ENCODE measurements around the gene ZNF790. TPM values are rescaled to one million over a fixed set of nuclear protein-coding genes. Genes with fewer than 3 reads are reported as not detected.

Gene ZNF790
- total and polyA plus RNA-seq, 2 of the 13 experiments (the other 11 are each of a cell fraction or from before 2014, with no cell fraction given) = 1.3 to 5.3 TPM

DNA sequence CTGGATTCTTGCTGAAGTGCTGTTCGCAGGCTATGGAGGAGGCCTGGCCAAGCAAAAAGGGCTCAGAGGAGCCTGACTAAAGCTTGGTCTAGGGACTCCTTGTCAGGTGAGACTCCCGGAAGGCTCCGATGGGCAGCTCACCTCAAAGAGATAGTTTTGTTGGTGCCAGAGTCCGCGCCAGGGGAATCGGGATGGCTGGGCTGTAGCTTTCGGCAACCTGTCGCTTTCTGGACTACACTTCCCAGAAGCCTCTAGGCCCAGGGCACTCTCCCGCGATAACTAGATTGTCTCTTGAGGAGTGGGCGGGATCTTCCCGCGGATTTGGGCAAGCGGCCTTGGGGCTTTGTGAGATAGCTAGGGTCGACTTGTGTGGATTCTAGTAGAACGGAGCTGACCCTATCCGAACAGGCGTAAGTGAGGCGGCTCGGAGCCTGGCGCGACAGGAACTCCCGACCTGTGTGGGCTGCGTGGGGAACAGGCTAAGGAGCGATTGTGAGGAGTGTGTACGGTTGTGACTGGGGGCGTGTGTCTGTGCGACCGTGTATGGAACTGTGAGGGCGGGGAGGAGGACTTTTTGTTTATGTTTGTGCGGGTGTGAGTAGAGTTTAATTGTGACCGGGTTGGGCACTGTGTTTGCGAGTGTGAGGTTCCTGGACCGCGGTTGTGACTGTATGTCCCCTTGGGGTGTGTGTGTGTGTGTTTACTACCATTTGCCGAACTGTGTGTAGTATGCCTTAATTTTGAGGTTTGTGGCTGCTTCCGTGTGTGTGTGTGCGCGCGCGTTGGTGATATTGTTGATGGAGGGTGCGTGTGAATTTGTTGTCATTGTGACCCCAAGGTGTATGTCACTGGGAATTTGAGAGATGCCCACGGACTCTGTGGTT is 12.6 kb upstream of the ZNF790 start, which contains the start of gene ZNF345 (continued):
- peak; percentile 35; the same call in 1 of the 2 replicates for TF ChIP-seq FOXJ3 (CRISPR knock-in tag; IDR thresholded peaks at IDR 0.05; ENCODE audit: borderline replicate concordance)
- no peak for TF ChIP-seq RFXANK (CRISPR knock-in tag; IDR thresholded peaks at IDR 0.05)
- TF ChIP-seq U2AF1 (optimal IDR thresholded peaks at IDR 0.05; ENCODE audit: low read depth, low read length) = no peak
- peak; percentile 27; the same call in 1 of the 2 replicates for TF ChIP-seq RFXAP (CRISPR knock-in tag; IDR thresholded peaks at IDR 0.05; ENCODE audit: borderline replicate concordance)
- TF ChIP-seq ATF2 (CRISPR knock-in tag; IDR thresholded peaks at IDR 0.05) = no peak
- no peak for TF ChIP-seq ZNF782 (CRISPR knock-in tag; IDR thresholded peaks at IDR 0.05; ENCODE audit: borderline replicate concordance)
- no peak for TF ChIP-seq KDM3A (CRISPR knock-in tag; IDR thresholded peaks at IDR 0.05; ENCODE audit: low read depth)
- TF ChIP-seq ZNF329 (CRISPR knock-in tag; IDR thresholded peaks at IDR 0.05; ENCODE audit: low read depth) = no peak
- TF ChIP-seq CC2D1A (CRISPR knock-in tag; IDR thresholded peaks at IDR 0.05) = no peak
- no peak for TF ChIP-seq ARNTL (CRISPR knock-in tag; IDR thresholded peaks at IDR 0.05)
- TF ChIP-seq SETDB1 (CRISPR knock-in tag; IDR thresholded peaks at IDR 0.05; ENCODE audit: borderline replicate concordance) = no peak
- TF ChIP-seq HOMEZ (CRISPR knock-in tag; IDR thresholded peaks at IDR 0.05; ENCODE audit: low read depth) = no peak
- no peak for TF ChIP-seq ZFP36L1 (CRISPR knock-in tag; IDR thresholded peaks at IDR 0.05)
- peak; percentile 39; the same call in 1 of the 2 replicates for TF ChIP-seq MEIS2 (CRISPR knock-in tag; IDR thresholded peaks at IDR 0.05)
- TF ChIP-seq PHF21A (CRISPR knock-in tag; IDR thresholded peaks at IDR 0.05) = no peak
- 0 out of 2 replicates have a peak, but pooled peaks have one; percentile 52 for TF ChIP-seq PAWR (CRISPR knock-in tag; IDR thresholded peaks at IDR 0.05; ENCODE audit: borderline replicate concordance)
- TF ChIP-seq, protein P1, sequence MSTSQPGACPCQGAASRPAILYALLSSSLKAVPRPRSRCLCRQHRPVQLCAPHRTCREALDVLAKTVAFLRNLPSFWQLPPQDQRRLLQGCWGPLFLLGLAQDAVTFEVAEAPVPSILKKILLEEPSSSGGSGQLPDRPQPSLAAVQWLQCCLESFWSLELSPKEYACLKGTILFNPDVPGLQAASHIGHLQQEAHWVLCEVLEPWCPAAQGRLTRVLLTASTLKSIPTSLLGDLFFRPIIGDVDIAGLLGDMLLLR (CRISPR knock-in tag; IDR thresholded peaks at IDR 0.05) = no peak
- TF ChIP-seq ZNF20 (CRISPR knock-in tag; IDR thresholded peaks at IDR 0.05) = no peak
- no peak for TF ChIP-seq MXD3 (CRISPR knock-in tag; IDR thresholded peaks at IDR 0.05)
- TF ChIP-seq, protein P2, sequence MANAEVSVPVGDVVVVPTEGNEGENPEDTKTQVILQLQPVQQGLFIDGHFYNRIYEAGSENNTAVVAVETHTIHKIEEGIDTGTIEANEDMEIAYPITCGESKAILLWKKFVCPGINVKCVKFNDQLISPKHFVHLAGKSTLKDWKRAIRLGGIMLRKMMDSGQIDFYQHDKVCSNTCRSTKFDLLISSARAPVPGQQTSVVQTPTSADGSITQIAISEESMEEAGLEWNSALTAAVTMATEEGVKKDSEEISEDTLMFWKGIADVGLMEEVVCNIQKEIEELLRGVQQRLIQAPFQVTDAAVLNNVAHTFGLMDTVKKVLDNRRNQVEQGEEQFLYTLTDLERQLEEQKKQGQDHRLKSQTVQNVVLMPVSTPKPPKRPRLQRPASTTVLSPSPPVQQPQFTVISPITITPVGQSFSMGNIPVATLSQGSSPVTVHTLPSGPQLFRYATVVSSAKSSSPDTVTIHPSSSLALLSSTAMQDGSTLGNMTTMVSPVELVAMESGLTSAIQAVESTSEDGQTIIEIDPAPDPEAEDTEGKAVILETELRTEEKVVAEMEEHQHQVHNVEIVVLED (CRISPR knock-in tag; IDR thresholded peaks at IDR 0.05; ENCODE audit: borderline replicate concordance) = peak; percentile 73; the same call in 1 of the 2 replicates
- TF ChIP-seq NRL (CRISPR knock-in tag; IDR thresholded peaks at IDR 0.05; ENCODE audit: borderline replicate concordance) = peak; percentile 37; the same call in 1 of the 2 replicates
- no peak for TF ChIP-seq ZNF232 (CRISPR knock-in tag; IDR thresholded peaks at IDR 0.05; ENCODE audit: borderline replicate concordance)
- TF ChIP-seq SALL1 (CRISPR knock-in tag; IDR thresholded peaks at IDR 0.05) = peak; percentile 39; the same call in 1 of the 2 replicates
- TF ChIP-seq HOXA3 (CRISPR knock-in tag; IDR thresholded peaks at IDR 0.05) = peak; percentile 53; the same call in 1 of the 2 replicates
